Activated CD8-positive, alpha-beta T cell treated with anti-CD3 and anti-CD28 coated beads for 36 hours (primary cell): ENCODE measurements around the gene FOXI1. TPM values are rescaled to one million over a fixed set of nuclear protein-coding genes. Genes with fewer than 3 reads are reported as not detected.
A peak's percentile ranks its signal among the peaks of the same experiment; 100 is the strongest.

Experiments
- ATAC-seq: fragments of 200-7000 bp; cut with Tn5 transposase; one replicate; pipeline ENCODE4 v1.10.0; 2021; ENCODE audit warnings: mild to moderate bottlenecking, moderate library complexity
- CTCF ChIA-PET: fragments of 350-600 bp; sonication (Branson Sonifier 250); formaldehyde crosslinking; loops from one replicate; lab custom pipeline; 2021; ENCODE audit warnings: antibody characterized with exemption; lab: Charles Lee
- POLR2A ChIA-PET: fragments of 350-600 bp; sonication (Branson Sonifier 250); formaldehyde crosslinking; loops from one replicate; lab custom pipeline; 2021; ENCODE audit warnings: antibody characterized with exemption; lab: Charles Lee
- DNase-seq: peaks from one replicate; pipeline ENCODE4 v3.0.0-alpha.2; 2020
- H3K27ac Mint-ChIP-seq: one replicate; pipeline ENCODE4 v1.8.0; 2021; ENCODE audit warnings: mild to moderate bottlenecking, mixed read lengths
- H3K27me3 Mint-ChIP-seq: one replicate; pipeline ENCODE4 v1.8.0; 2021; ENCODE audit warnings: mixed read lengths
- H3K36me3 Mint-ChIP-seq: one replicate; pipeline ENCODE4 v1.8.0; 2021; ENCODE audit warnings: low read depth, mixed read lengths
- H3K4me1 Mint-ChIP-seq: one replicate; pipeline ENCODE4 v1.8.0; 2021; ENCODE audit warnings: low read depth, mixed read lengths
- H3K4me3 Mint-ChIP-seq: one replicate; pipeline ENCODE4 v1.8.0; 2021; ENCODE audit warnings: mild to moderate bottlenecking, moderate library complexity, mixed read lengths
- H3K9me3 Mint-ChIP-seq: one replicate; pipeline ENCODE4 v1.8.0; 2021; ENCODE audit warnings: mixed read lengths
- CTCF ChIP-seq: fragments of 200-600 bp; IDR thresholded peaks from one replicate; pipeline ENCODE4 v1.8.0; 2022; ENCODE audit warnings: antibody characterized with exemption, mild to moderate bottlenecking
- intact Hi-C: fragments of 100-400 bp; cut with micrococcal nuclease; formaldehyde crosslinking; loops from one replicate; pipeline ENCODE4 v1.10.0; 2022
- total RNA-seq, 2 experiments: library from RNA; stranded (reverse); gene quantifications; one replicate each; pipeline ENCODE4 v1.2.3, GENCODE V29; 2021

FOXI1 gene
- total RNA-seq, 2 experiments from 2014 or later = not detected

GRCh38 chr5:170100066-170100943 lies 5.4 kb upstream of the FOXI1 start:
- TF ChIP-seq CTCF = peak; percentile 82
- DNase-seq = peak; percentile 91
- peak; percentile 77 for ATAC-seq
- ChIA-PET POLR2A (interaction anchor here (0.8 to 0.9 kb wide), 2 partner anchors 10 to 325 kb away, joined by 3 read pairs; no protein-coding TSS in a partner anchor), CTCF (interaction anchor here (0.6 to 2.5 kb wide), 32 partner anchors 7 to 370 kb away, joined by 3 to 18 read pairs (median 3); no protein-coding TSS in a partner anchor)
- Mint-ChIP-seq H3K9me3 (no peaks in the 10 kb centered on the region), H3K27ac (no peak overlapping the region), H3K36me3 (no peaks in the 10 kb centered on the region), H3K27me3 (no peaks in the 10 kb centered on the region), H3K4me1 (no peaks in the 10 kb centered on the region), H3K4me3 (no peak overlapping the region)
- intact Hi-C loops = loop anchor here (2.0 to 10.0 kb wide), 4 partner anchors 82 to 514 kb away; no protein-coding TSS in a partner anchor

DNA sequence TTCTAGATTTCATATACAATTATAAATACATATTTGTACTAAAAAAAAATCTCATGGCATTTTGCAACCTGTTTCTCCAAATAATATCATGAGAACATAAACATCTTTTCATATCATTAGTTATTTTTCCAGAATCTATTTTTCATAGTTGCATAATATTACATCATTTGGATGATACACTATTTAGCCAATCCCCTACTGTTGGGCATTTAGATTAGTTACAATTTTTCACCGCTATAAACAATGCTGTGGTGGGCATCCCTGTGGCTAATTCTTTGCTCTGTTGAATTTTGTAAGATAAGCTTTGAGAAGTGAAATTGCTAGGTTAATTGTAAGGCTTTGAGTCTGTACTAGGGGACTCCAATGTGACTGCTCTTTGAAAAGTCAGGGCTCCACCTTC lies 2.2 kb upstream of the FOXI1 start:
- CTCF ChIA-PET = interaction anchor here (0.6 kb wide), 1 partner anchor 241 kb away, joined by 3 read pairs; no protein-coding TSS in a partner anchor
- H3K4me3 Mint-ChIP-seq = no peak overlapping the region
- intact Hi-C loops = loop anchor here (5.0 to 10.0 kb wide), 3 partner anchors 79 to 511 kb away; no protein-coding TSS in a partner anchor

DNA sequence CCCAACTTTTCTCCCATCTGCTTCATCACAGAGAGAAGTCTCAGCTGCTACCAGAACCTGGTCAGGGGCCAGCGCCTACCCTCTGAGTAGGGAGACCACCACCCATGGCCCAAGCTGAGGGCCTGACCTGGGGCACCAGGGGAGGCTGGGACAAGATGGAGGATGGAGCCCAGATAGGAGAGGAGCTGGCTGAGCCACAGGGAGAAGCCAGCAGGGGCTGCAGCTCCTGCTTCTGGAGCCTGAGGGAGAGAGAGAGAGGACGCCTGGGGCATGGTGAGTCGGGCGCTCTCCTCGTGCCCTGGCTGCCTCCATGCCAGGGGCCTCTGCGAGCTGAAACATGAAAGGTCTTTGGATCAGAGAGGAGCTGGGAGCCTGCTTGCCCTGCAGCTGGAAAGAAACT lies 1.4 kb upstream of the FOXI1 start:
- POLR2A ChIA-PET = no interaction called here
- intact Hi-C loops = loop anchor here (5.0 to 10.0 kb wide), 3 partner anchors 78 to 511 kb away; no protein-coding TSS in a partner anchor
- ATAC-seq (no peak), DNase-seq (no peak)
- H3K36me3 Mint-ChIP-seq = no peaks in the 10 kb centered on the region
- H3K9me3 Mint-ChIP-seq = no peaks in the 10 kb centered on the region
- CTCF ChIA-PET = no interaction called here
- no peak for TF ChIP-seq CTCF
- H3K27me3 Mint-ChIP-seq = peaks cover 4% of the 10 kb centered on the region
- no peak overlapping the region for H3K27ac Mint-ChIP-seq
- no peaks in the 10 kb centered on the region for H3K4me1 Mint-ChIP-seq
- no peak overlapping the region for H3K4me3 Mint-ChIP-seq

More for the DNA sequence above, 2.2 kb upstream of the FOXI1 start:
- POLR2A ChIA-PET = no interaction called here
- Mint-ChIP-seq H3K4me1 (no peaks in the 10 kb centered on the region), H3K27ac (no peak overlapping the region), H3K9me3 (no peaks in the 10 kb centered on the region), H3K36me3 (no peaks in the 10 kb centered on the region), H3K27me3 (peaks cover 4% of the 10 kb centered on the region)
- TF ChIP-seq CTCF = no peak
- ATAC-seq (no peak), DNase-seq (no peak)

GRCh38 chr5:170104710-170105109 lies 987 bp upstream of the FOXI1 start:
- TF ChIP-seq CTCF = no peak
- Mint-ChIP-seq H3K36me3 (no peaks in the 10 kb centered on the region), H3K27me3 (peaks cover 4% of the 10 kb centered on the region), H3K9me3 (no peaks in the 10 kb centered on the region), H3K4me3 (no peak overlapping the region), H3K4me1 (no peaks in the 10 kb centered on the region), H3K27ac (no peak overlapping the region)
- ChIA-PET POLR2A (no interaction called here), CTCF (no interaction called here)
- no peak for ATAC-seq
- intact Hi-C loops = loop anchor here (5.0 to 10.0 kb wide), 3 partner anchors 78 to 510 kb away; no protein-coding TSS in a partner anchor
- DNase-seq = no peak

- H3K4me3 Mint-ChIP-seq = no peak overlapping the region
- ChIA-PET POLR2A (no interaction called here), CTCF (no interaction called here)
- no peaks in the 10 kb centered on the region for H3K9me3 Mint-ChIP-seq
- H3K27ac Mint-ChIP-seq = no peak overlapping the region
- H3K27me3 Mint-ChIP-seq = peaks cover 4% of the 10 kb centered on the region
- H3K4me1 Mint-ChIP-seq = no peaks in the 10 kb centered on the region
- TF ChIP-seq CTCF = no peak
- DNase-seq (no peak), ATAC-seq (no peak)
- no peaks in the 10 kb centered on the region for H3K36me3 Mint-ChIP-seq
- intact Hi-C loops = loop anchor here (10.0 kb wide), 1 partner anchor 507 kb away; no protein-coding TSS in a partner anchor
Measured at GRCh38 chr5:170107674-170108073, 2.0 kb downstream of the FOXI1 start.
